ENCODE measurements around the gene SLC4A11.

- TF ChIP-seq CTCF (conservative IDR thresholded peaks at IDR 0.05; ENCODE audit: low read depth, low read length): no peak
- TF ChIP-seq EZH2 (IDR thresholded peaks at IDR 0.05; ENCODE audit: borderline replicate concordance, low read depth, low read length, poor library complexity, severe bottlenecking): no peak
Observed at GRCh38 chr20:3244613-3245012, 5.6 kb upstream of the SLC4A11 start.

Measured in A673 (cell line).